ENCODE data around the gene OTUD5. TPM values are rescaled to one million over a fixed set of nuclear protein-coding genes. Genes with fewer than 3 reads are reported as not detected.
"Not testable (repeated sequence)": the region's sequence is repeated elsewhere in the genome, so short reads cannot be mapped to it uniquely, and the experiment has no call there.

The OTUD5 gene
- total and polyA plus RNA-seq, 2 experiments from 2014 or later: 47.8 to 56.6 TPM

DNA sequence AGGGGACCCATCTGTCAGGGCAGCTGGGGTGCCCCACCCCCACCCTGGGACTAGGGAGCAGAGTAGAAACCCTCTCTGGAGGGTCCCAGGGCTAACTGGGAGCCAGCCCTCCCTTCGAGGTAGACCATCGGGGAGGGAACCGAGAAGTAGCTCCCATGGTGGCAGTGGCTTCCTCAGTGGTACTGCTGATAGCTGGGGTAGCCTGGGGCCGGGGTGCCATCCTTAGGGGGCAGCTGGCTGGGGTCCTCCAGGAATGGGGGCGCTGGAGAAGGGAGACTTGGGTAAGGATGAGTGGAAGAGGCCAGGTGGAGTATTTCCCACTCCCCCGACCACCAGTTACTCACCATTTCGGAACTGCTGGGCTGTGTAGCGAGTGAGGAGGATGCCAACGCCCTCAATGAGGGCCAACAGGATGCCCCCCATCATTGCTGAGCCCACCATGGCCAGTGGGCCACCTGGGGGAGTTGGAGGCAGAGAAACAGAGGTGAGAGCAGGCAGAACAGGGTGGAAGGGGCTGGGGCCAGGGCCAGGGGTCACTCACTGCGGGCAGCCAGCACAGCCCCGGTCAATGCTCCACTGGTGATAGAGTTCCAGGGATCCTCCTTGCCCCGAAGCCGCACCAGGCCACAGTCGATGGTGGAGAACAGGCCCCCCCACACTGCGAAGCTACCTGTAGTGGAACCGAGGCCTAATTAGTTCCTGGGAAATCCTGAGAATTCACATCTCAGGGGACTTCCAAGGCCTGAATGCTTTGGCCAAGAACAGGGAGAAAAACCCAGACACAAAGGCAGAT, 63.7 kb downstream of the OTUD5 start:
- DNase-seq (ENCODE audit: low read depth in 1 of 2, low spot score in 1 of 2): no peak

DNA sequence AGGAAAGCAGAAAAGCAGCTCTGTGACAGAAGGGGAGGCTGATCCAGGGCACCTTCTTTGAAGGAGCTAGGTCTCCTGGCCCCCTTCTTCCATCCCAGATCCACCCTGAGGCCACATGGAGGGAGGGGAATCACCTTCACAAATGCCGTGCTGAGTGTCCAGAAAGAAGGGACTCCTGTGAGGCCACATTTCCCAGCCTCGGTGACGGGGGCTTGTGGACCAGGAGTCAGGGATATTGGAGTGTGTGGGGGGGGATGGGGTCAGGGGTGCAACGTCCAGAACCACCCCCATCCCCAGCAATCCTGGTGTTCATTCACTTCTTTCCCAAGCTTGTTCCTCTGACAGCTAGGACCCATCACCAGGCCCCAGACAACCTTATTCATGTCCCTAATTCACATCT, 64.5 kb downstream of the OTUD5 start:
- H3K4me3 ChIP-seq: no peak overlapping the region
- peaks cover 2% of the 10 kb centered on the region for H3K4me1 ChIP-seq (ENCODE audit: low read depth)
- TF ChIP-seq, protein P1, sequence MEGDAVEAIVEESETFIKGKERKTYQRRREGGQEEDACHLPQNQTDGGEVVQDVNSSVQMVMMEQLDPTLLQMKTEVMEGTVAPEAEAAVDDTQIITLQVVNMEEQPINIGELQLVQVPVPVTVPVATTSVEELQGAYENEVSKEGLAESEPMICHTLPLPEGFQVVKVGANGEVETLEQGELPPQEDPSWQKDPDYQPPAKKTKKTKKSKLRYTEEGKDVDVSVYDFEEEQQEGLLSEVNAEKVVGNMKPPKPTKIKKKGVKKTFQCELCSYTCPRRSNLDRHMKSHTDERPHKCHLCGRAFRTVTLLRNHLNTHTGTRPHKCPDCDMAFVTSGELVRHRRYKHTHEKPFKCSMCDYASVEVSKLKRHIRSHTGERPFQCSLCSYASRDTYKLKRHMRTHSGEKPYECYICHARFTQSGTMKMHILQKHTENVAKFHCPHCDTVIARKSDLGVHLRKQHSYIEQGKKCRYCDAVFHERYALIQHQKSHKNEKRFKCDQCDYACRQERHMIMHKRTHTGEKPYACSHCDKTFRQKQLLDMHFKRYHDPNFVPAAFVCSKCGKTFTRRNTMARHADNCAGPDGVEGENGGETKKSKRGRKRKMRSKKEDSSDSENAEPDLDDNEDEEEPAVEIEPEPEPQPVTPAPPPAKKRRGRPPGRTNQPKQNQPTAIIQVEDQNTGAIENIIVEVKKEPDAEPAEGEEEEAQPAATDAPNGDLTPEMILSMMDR (IDR thresholded peaks at IDR 0.05; ENCODE audit: low read depth, low read length): no peak
- DNase-seq (ENCODE audit: low read depth in 1 of 2, low spot score in 1 of 2): no peak
- no peaks in the 10 kb centered on the region for H3K9me3 ChIP-seq (ENCODE audit: low read depth)
- no peaks in the 10 kb centered on the region for H3K27me3 ChIP-seq
- no peak overlapping the region for H3K27ac ChIP-seq
- H3K36me3 ChIP-seq: no peaks in the 10 kb centered on the region

More for the DNA sequence above, 63.7 kb downstream of the OTUD5 start:
- Histone ChIP-seq H3K27ac (no peak overlapping the region), H3K4me3 (no peak overlapping the region), H3K36me3 (no peaks in the 10 kb centered on the region), H3K4me1 (ENCODE audit: low read depth) (peaks cover 2% of the 10 kb centered on the region), H3K9me3 (ENCODE audit: low read depth) (no peaks in the 10 kb centered on the region), H3K27me3 (no peaks in the 10 kb centered on the region)
- TF ChIP-seq, protein P1 (IDR thresholded peaks at IDR 0.05; ENCODE audit: low read depth, low read length): no peak

DNA sequence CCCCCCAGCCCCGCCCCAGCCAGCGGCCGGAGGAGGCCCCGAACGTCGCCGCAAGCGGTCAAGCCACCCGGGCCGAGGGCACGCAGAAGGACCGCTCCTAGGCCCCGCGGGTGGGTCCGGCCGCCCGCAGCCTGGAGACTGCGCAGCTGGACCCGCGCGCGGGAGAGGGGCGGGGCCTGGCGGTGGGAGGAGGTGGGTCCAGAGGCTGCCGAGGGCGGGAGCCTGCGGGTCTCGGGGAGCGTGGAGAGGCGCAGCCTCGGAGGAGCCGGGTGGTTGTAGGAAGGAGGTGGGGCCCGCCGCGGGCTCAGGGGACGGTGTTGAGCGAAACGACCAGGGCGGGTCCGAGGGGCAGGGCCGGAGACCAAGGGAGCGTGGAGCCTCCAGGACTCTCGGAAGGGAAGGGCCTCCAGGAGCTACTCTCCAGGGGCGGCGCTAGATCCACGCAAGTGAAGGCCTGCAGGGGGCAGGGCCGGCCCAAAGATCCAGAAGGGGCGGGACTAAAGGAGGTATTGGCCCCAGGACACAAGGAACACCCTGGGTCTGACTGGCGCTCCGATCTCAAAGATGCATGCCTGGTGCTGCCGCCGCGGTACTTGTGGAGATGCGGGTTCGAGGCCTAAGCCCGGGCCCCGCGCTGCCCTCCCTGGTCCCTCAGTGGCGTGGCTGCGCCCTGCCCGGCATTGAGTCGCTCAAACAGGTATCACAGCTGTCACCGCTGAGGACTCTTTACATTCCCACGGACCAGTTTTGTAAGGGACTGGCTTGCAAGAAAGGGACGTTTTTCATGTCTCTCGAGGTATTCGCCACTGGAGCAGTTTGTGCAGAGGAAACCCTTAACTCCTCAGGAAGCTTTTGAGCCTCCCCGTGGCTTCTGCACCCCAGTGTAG, 65.8 kb downstream of the OTUD5 start:
- H3K4me3 ChIP-seq: peak overlapping the region; percentile 57
- H3K9me3 ChIP-seq (ENCODE audit: low read depth): no peaks in the 10 kb centered on the region
- DNase-seq (ENCODE audit: low read depth in 1 of 2, low spot score in 1 of 2): peak; percentile 91 to 94
- peaks cover 2% of the 10 kb centered on the region for H3K4me1 ChIP-seq (ENCODE audit: low read depth)
- TF ChIP-seq, protein P1 (IDR thresholded peaks at IDR 0.05; ENCODE audit: low read depth, low read length): peak; percentile 50
- H3K27ac ChIP-seq: peak overlapping the region; percentile 51
- H3K36me3 ChIP-seq: no peaks in the 10 kb centered on the region
- no peaks in the 10 kb centered on the region for H3K27me3 ChIP-seq

DNA sequence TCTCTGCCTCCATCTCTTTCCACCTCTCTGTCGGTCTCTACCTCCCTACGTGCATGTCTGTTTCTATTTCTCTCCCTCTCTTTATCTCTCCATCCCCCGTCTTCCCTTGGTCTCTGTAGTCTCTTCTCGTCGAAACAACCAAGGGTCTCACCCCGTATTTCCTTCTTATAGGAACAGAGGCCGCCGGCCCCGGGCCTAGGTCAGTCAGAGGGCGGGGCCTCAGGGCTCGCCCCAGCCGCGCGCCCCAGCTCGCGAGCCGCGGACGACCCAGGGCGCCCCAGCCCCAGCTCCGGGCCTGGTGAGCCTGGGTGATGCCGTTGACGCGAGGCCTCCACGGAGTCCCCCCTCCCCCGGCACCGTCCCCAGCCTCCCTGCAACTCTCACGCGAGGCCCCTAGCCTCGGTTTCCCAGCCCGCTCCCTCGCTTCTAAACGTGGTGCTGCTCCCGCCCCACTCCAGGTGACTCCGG, 66.4 kb downstream of the OTUD5 start:
- Histone ChIP-seq H3K4me3 (peak overlapping the region; percentile 57), H3K4me1 (ENCODE audit: low read depth) (peaks cover 2% of the 10 kb centered on the region), H3K27me3 (no peaks in the 10 kb centered on the region), H3K9me3 (ENCODE audit: low read depth) (no peaks in the 10 kb centered on the region), H3K27ac (peak overlapping the region; percentile 51), H3K36me3 (no peaks in the 10 kb centered on the region)
- TF ChIP-seq, protein P1 (IDR thresholded peaks at IDR 0.05; ENCODE audit: low read depth, low read length): no peak
- DNase-seq (ENCODE audit: low read depth in 1 of 2, low spot score in 1 of 2): peak in 1 of 2 donors; percentile 58

DNA sequence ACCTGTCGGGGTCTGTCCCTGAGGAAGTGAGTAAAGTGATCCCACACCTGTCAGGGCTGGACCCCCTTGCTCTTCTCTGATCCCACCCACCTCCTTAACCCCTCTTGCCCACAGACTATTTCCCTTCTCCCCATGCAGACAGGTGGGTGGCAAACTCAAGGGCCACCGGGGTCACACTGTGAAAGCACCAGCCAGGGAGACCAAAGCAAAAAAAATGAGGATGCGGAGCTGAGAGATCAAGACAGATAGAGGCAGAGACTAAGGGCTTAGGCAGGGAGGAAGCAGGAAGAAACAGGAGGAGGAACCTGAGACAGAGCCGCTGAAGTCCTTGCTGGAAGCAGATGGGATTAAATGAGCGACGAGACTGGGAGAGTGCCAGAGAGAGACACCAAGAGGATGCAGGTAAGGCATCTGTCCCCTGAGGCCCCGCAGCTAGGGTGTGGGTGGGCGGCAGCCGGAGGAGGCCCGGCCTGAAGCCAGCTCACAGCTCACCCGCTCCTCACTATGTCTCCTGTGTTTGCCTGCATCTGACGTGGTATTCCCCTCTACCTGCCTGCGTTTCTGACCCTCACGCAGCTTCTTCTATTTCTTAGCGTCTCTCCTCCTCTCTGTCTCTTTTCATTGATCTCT, 67.0 kb downstream of the OTUD5 start:
- Histone ChIP-seq H3K4me1 (ENCODE audit: low read depth) (peaks cover 2% of the 10 kb centered on the region), H3K27me3 (no peaks in the 10 kb centered on the region), H3K9me3 (ENCODE audit: low read depth) (no peaks in the 10 kb centered on the region), H3K27ac (no peak overlapping the region), H3K36me3 (no peaks in the 10 kb centered on the region), H3K4me3 (peak overlapping the region; percentile 57)
- no peak for DNase-seq (ENCODE audit: low read depth in 1 of 2, low spot score in 1 of 2)
- TF ChIP-seq, protein P1 (IDR thresholded peaks at IDR 0.05; ENCODE audit: low read depth, low read length): no peak

DNA sequence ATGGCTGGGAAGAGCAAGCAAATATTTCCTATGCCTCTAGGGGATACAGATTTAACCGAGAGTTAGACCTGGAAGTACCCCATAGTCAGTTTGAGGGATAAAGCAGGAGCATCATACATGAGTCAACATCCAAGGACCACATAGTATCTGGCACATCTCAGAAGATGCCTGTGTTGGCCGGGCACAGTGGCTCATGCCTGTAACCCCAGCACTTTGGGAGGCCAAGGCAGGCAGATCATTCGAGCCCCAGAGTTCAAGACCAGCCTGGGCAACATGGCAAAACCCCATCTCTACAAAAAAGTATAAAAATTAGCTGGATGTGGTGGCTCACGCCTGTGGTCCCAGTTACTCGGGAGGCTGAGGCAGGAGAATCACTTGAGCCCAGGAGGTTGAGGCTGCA, 70.8 kb downstream of the OTUD5 start:
- H3K4me1 ChIP-seq (ENCODE audit: low read depth); H3K27me3 ChIP-seq; DNase-seq (ENCODE audit: low read depth in 1 of 2, low spot score in 1 of 2); H3K36me3 ChIP-seq; H3K27ac ChIP-seq; H3K4me3 ChIP-seq; H3K9me3 ChIP-seq (ENCODE audit: low read depth): not testable (repeated sequence)
